SK-N-SH treated with all-trans-retinoic acid at 6 μM for 48 hours (cell line): ENCODE results near the gene NFKBIA.
"Not testable (repeated sequence)": the region's sequence is repeated elsewhere in the genome, so short reads cannot be mapped to it uniquely, and the experiment has no call there.

ENCODE experiments used
- ATAC-seq: fragments of 200-7000 bp; cut with Tn5 transposase; 3 replicates; pipeline ENCODE4 v1.9.1; 2020; ENCODE audit warnings: mild to moderate bottlenecking, moderate library complexity
- ARNTL ChIP-seq: fragments of 450-650 bp; formaldehyde crosslinking; IDR thresholded peaks from 2 replicates; pipeline ENCODE4 v1.5.0; 2020; ENCODE audit warnings: low read depth, mild to moderate bottlenecking, moderate library complexity, borderline replicate concordance
- BACH2 ChIP-seq: fragments of 250-450 bp; sonication (Bioruptor Pico); IDR thresholded peaks from 2 replicates; pipeline ENCODE4 v1.9.0; 2021; ENCODE audit warnings: mild to moderate bottlenecking, borderline replicate concordance
- ESRRG ChIP-seq: fragments of 250-450 bp; sonication (Bioruptor Pico); IDR thresholded peaks from 2 replicates; pipeline ENCODE4 v1.6.1; 2021; ENCODE audit warnings: mild to moderate bottlenecking
- GLIS3 ChIP-seq: fragments of 250-450 bp; sonication (Bioruptor Pico); IDR thresholded peaks from 2 replicates; pipeline ENCODE4 v1.5.0; 2020; ENCODE audit warnings: mild to moderate bottlenecking, moderate library complexity
- OSR1 ChIP-seq: fragments of 250-450 bp; sonication (Bioruptor Pico); IDR thresholded peaks from 2 replicates; pipeline ENCODE4 v1.8.0; 2022; ENCODE audit warnings: moderate library complexity, mild to moderate bottlenecking, inconsistent platforms
- POU6F1 ChIP-seq: fragments of 250-450 bp; sonication (Bioruptor Pico); IDR thresholded peaks from 2 replicates; pipeline ENCODE4 v1.8.0; 2021; ENCODE audit warnings: low read depth, mild to moderate bottlenecking, moderate library complexity, borderline replicate concordance
- PPARA ChIP-seq: fragments of 250-450 bp; sonication (Bioruptor Pico); IDR thresholded peaks from 2 replicates; pipeline ENCODE4 v1.5.0; 2020; ENCODE audit warnings: mild to moderate bottlenecking, borderline replicate concordance
- SNAI2 ChIP-seq: fragments of 250-450 bp; sonication (Bioruptor Pico); IDR thresholded peaks from 2 replicates; pipeline ENCODE4 v1.5.0; 2020; ENCODE audit warnings: mild to moderate bottlenecking, moderate library complexity
- TCF4 ChIP-seq: fragments of 250-450 bp; sonication (Bioruptor Pico); IDR thresholded peaks from 2 replicates; pipeline ENCODE4 v1.8.0; 2021; ENCODE audit warnings: mild to moderate bottlenecking, moderate library complexity, borderline replicate concordance
- TOX ChIP-seq: fragments of 250-450 bp; sonication (Bioruptor Pico); IDR thresholded peaks from 2 replicates; pipeline ENCODE4 v1.8.0; 2021; ENCODE audit warnings: mild to moderate bottlenecking, moderate library complexity, borderline replicate concordance
- ZC3H10 ChIP-seq: fragments of 250-450 bp; sonication (Bioruptor Pico); IDR thresholded peaks from 2 replicates; pipeline ENCODE4 v1.5.1; 2021; ENCODE audit warnings: mild to moderate bottlenecking, moderate library complexity
- ZFP3 ChIP-seq: fragments of 250-450 bp; sonication (Bioruptor Pico); IDR thresholded peaks from 2 replicates; pipeline ENCODE4 v1.5.0; 2020; ENCODE audit warnings: mild to moderate bottlenecking, moderate library complexity
- ZFP30 ChIP-seq: fragments of 450-650 bp; formaldehyde crosslinking; IDR thresholded peaks from 2 replicates; pipeline ENCODE4 v1.5.0; 2022; ENCODE audit warnings: mild to moderate bottlenecking, moderate library complexity
- ZNF565 ChIP-seq: fragments of 450-650 bp; formaldehyde crosslinking; conservative IDR thresholded peaks from 2 replicates; pipeline ENCODE4 v1.5.0; 2020; ENCODE audit warnings: low read depth, mild to moderate bottlenecking, moderate library complexity
- ZNF70 ChIP-seq: fragments of 450-650 bp; formaldehyde crosslinking; IDR thresholded peaks from 2 replicates; pipeline ENCODE4 v1.5.0; 2020; ENCODE audit warnings: mild to moderate bottlenecking, moderate library complexity
- ZNF8 ChIP-seq: fragments of 450-650 bp; formaldehyde crosslinking; IDR thresholded peaks from 2 replicates; pipeline ENCODE4 v1.5.0; 2020; ENCODE audit warnings: mild to moderate bottlenecking, moderate library complexity
- TF ChIP-seq, protein P1 (sequence below): fragments of 250-450 bp; sonication (Bioruptor Pico); IDR thresholded peaks from 2 replicates; pipeline ENCODE4 v1.5.0; 2020; ENCODE audit warnings: mild to moderate bottlenecking, moderate library complexity
- TF ChIP-seq, protein P2 (sequence below): fragments of 250-450 bp; sonication (Bioruptor Pico); IDR thresholded peaks from 2 replicates; pipeline ENCODE4 v1.8.0; 2020; ENCODE audit warnings: mild to moderate bottlenecking, moderate library complexity, borderline replicate concordance
- TF ChIP-seq, protein P3 (sequence below): fragments of 250-450 bp; sonication (Bioruptor Pico); IDR thresholded peaks from 2 replicates; pipeline ENCODE4 v1.5.1; 2021; ENCODE audit warnings: mild to moderate bottlenecking, moderate library complexity

NFKBIA gene

DNA sequence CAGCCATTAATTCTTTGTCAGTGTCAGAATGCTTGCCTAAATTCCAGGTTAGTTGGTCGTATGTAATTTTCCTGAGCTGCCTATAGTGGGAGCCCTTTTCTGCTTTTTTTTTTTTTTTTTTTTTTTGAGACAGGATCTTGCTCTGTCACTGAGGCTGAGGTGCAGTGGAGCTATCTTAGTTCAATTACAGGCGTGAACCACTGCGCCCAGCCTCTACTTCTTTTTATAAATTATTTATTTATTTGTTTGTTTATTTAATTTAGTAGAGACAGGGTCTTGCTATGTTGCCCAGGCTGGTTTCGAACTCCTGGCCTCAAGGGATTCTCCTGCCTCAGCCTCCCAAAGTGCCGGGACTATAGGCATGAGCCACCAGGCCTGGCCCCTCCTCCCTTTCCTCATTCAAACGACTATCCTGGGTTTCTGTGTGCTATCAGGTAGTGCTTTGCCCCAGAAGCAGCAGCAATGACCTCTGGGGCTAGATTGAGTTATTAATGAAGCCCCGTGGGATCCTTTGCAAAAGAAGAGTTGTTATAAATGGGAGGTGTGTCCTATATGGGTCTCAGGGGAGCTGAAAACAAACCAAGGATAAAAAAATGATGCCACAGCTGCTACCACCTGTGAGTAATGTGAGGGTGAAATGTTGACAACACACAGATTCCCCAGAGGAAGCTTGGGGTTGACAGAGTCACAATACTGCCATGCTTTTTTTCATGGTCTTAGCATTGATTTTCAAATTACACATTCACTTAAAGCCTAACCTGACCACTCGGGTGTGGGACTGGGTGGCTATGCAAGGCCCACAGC, 34.6 kb upstream of the NFKBIA start:
- ATAC-seq: peak; percentile 54
- TF ChIP-seq TOX (CRISPR knock-in tag) (no peak), ZFP3 (CRISPR knock-in tag) (no peak), SNAI2 (CRISPR knock-in tag) (no peak), ZNF8 (CRISPR knock-in tag) (no peak)
- TF ChIP-seq, all 23 proteins: peak for 0

DNA sequence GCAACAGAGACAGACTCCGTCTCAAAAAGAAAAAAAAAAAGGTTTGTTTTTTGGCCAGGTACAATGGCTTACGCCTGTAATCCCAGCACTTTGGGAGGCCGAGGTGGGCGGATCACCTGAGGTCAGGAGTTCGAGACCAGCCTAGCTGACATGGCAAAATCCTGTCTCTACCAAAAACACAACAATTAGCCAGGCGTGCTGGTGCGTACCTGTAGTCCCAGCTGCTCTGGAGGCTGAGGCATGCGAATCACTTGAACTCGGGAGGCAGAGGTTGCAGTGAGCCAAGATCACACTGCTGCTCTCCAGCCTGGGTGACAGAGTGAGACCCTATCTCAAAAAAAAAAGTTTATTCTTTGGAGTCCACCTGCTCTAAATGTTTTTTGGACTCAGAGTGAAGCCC, 33.9 kb upstream of the NFKBIA start:
- ATAC-seq: not testable (repeated sequence)

DNA sequence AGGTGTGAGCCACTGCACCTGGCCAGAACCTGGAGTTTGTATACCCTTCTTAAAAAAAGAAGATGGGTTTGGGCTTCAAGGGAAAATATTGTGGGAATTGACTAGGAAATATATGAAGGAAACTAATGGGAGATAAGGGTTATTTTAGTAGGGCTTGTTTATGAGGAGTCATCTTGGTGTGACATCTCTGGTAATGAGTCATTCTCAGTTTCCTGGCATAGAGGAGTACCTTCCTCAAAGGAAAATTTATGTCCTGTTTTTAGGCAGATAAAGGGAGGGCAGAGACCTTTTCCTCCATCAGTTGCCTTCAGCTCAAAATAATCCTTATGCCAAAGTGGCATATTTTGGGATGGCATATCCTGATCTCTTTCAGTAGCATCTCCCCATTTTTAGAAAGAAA, 30.6 kb upstream of the NFKBIA start:
- ATAC-seq: no peak

DNA sequence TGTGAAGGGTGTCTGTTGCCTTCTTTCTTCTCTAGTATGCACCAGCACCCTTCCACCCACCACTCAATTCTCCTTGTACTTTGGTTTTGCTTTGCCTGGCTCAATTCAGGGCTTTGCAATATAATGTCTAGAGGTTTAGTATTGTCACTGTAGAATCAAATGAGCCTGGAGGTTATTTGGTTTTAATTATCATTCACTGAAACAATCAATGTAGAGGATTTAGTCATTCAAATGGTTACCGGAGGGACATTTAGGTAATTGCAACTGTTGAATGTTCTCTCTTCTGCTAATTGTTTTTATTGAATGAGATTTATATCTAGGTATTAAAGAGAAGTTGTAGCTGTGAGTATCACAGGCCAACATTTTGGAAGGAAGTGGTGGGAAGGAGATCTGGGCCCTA, 29.3 kb upstream of the NFKBIA start:
- ATAC-seq: no peak
- TF ChIP-seq PPARA (no peak), ESRRG (CRISPR knock-in tag) (no peak), GLIS3 (CRISPR knock-in tag) (no peak), OSR1 (CRISPR knock-in tag) (no peak), ZNF70 (CRISPR knock-in tag) (no peak)
- TF ChIP-seq, protein P1, sequence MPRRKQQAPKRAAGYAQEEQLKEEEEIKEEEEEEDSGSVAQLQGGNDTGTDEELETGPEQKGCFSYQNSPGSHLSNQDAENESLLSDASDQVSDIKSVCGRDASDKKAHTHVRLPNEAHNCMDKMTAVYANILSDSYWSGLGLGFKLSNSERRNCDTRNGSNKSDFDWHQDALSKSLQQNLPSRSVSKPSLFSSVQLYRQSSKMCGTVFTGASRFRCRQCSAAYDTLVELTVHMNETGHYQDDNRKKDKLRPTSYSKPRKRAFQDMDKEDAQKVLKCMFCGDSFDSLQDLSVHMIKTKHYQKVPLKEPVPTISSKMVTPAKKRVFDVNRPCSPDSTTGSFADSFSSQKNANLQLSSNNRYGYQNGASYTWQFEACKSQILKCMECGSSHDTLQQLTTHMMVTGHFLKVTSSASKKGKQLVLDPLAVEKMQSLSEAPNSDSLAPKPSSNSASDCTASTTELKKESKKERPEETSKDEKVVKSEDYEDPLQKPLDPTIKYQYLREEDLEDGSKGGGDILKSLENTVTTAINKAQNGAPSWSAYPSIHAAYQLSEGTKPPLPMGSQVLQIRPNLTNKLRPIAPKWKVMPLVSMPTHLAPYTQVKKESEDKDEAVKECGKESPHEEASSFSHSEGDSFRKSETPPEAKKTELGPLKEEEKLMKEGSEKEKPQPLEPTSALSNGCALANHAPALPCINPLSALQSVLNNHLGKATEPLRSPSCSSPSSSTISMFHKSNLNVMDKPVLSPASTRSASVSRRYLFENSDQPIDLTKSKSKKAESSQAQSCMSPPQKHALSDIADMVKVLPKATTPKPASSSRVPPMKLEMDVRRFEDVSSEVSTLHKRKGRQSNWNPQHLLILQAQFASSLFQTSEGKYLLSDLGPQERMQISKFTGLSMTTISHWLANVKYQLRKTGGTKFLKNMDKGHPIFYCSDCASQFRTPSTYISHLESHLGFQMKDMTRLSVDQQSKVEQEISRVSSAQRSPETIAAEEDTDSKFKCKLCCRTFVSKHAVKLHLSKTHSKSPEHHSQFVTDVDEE (CRISPR knock-in tag): no peak
- TF ChIP-seq, protein P2, sequence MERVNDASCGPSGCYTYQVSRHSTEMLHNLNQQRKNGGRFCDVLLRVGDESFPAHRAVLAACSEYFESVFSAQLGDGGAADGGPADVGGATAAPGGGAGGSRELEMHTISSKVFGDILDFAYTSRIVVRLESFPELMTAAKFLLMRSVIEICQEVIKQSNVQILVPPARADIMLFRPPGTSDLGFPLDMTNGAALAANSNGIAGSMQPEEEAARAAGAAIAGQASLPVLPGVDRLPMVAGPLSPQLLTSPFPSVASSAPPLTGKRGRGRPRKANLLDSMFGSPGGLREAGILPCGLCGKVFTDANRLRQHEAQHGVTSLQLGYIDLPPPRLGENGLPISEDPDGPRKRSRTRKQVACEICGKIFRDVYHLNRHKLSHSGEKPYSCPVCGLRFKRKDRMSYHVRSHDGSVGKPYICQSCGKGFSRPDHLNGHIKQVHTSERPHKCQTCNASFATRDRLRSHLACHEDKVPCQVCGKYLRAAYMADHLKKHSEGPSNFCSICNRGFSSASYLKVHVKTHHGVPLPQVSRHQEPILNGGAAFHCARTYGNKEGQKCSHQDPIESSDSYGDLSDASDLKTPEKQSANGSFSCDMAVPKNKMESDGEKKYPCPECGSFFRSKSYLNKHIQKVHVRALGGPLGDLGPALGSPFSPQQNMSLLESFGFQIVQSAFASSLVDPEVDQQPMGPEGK: no peak

More for the DNA sequence above, 30.6 kb upstream of the NFKBIA start:
- no peak for TF ChIP-seq ZNF70 (CRISPR knock-in tag)
- no peak for TF ChIP-seq ZFP3 (CRISPR knock-in tag)
- TF ChIP-seq, protein P2: no peak
- TF ChIP-seq ZNF565 (CRISPR knock-in tag): no peak
- TF ChIP-seq TCF4 (CRISPR knock-in tag): no peak
- TF ChIP-seq ESRRG (CRISPR knock-in tag): no peak
- no peak for TF ChIP-seq POU6F1
- no peak for TF ChIP-seq ZNF8 (CRISPR knock-in tag)
- no peak for TF ChIP-seq ZFP30
- no peak for TF ChIP-seq BACH2 (CRISPR knock-in tag)
- TF ChIP-seq ARNTL (CRISPR knock-in tag): no peak
- TF ChIP-seq, protein P3, sequence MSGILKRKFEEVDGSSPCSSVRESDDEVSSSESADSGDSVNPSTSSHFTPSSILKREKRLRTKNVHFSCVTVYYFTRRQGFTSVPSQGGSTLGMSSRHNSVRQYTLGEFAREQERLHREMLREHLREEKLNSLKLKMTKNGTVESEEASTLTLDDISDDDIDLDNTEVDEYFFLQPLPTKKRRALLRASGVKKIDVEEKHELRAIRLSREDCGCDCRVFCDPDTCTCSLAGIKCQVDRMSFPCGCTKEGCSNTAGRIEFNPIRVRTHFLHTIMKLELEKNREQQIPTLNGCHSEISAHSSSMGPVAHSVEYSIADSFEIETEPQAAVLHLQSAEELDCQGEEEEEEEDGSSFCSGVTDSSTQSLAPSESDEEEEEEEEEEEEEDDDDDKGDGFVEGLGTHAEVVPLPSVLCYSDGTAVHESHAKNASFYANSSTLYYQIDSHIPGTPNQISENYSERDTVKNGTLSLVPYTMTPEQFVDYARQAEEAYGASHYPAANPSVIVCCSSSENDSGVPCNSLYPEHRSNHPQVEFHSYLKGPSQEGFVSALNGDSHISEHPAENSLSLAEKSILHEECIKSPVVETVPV (CRISPR knock-in tag): no peak
- TF ChIP-seq SNAI2 (CRISPR knock-in tag): no peak
- TF ChIP-seq, protein P1 (CRISPR knock-in tag): no peak
- TF ChIP-seq TOX (CRISPR knock-in tag): no peak
- no peak for TF ChIP-seq GLIS3 (CRISPR knock-in tag)
- no peak for TF ChIP-seq PPARA
- TF ChIP-seq OSR1 (CRISPR knock-in tag): no peak
- TF ChIP-seq ZC3H10 (CRISPR knock-in tag): no peak
